Measurements from ENCODE around the gene PITPNM3. TPM values are rescaled to one million over a fixed set of nuclear protein-coding genes. Genes with fewer than 3 reads are reported as not detected.

The PITPNM3 gene
- total RNA-seq, 1 donor from 2014 or later = 2.8 TPM

GRCh38 chr17:6498901-6499540 is 57.3 kb downstream of the PITPNM3 start:
- DNase-seq (ENCODE audit: low spot score, unreplicated experiment) = no peak
- TF ChIP-seq CTCF (IDR thresholded peaks at IDR 0.05; ENCODE audit: unreplicated experiment) = no peak
- H3K27ac Mint-ChIP-seq = no peak overlapping the region
- peaks cover 38% of the 10 kb centered on the region for H3K27me3 Mint-ChIP-seq
- no peak overlapping the region for H3K4me3 Mint-ChIP-seq (ENCODE audit: low read depth)
- peaks cover 5% of the 10 kb centered on the region for H3K4me1 Mint-ChIP-seq (ENCODE audit: low read depth)
- no peaks in the 10 kb centered on the region for H3K9me3 Mint-ChIP-seq (ENCODE audit: low read depth)
- no peaks in the 10 kb centered on the region for H3K36me3 Mint-ChIP-seq (ENCODE audit: insufficient read depth)

- H3K4me1 Mint-ChIP-seq (ENCODE audit: low read depth) = peaks cover 5% of the 10 kb centered on the region
- no peak overlapping the region for H3K4me3 Mint-ChIP-seq (ENCODE audit: low read depth)
- TF ChIP-seq CTCF (IDR thresholded peaks at IDR 0.05; ENCODE audit: unreplicated experiment) = no peak
- no peak for DNase-seq (ENCODE audit: low spot score, unreplicated experiment)
- H3K27ac Mint-ChIP-seq = no peak overlapping the region
- H3K9me3 Mint-ChIP-seq (ENCODE audit: low read depth) = no peaks in the 10 kb centered on the region
- no peaks in the 10 kb centered on the region for H3K36me3 Mint-ChIP-seq (ENCODE audit: insufficient read depth)
- H3K27me3 Mint-ChIP-seq = peaks cover 38% of the 10 kb centered on the region
Observed at GRCh38 chr17:6498356-6498755, 58.0 kb downstream of the PITPNM3 start.

- Mint-ChIP-seq H3K4me3 (ENCODE audit: low read depth) (no peak overlapping the region), H3K4me1 (ENCODE audit: low read depth) (peaks cover 5% of the 10 kb centered on the region), H3K27me3 (peaks cover 38% of the 10 kb centered on the region), H3K36me3 (ENCODE audit: insufficient read depth) (no peaks in the 10 kb centered on the region), H3K27ac (no peak overlapping the region), H3K9me3 (ENCODE audit: low read depth) (no peaks in the 10 kb centered on the region)
- no peak for DNase-seq (ENCODE audit: low spot score, unreplicated experiment)
- no peak for TF ChIP-seq CTCF (IDR thresholded peaks at IDR 0.05; ENCODE audit: unreplicated experiment)
Observed at GRCh38 chr17:6497496-6498221, 58.7 kb downstream of the PITPNM3 start.

- no peaks in the 10 kb centered on the region for H3K9me3 Mint-ChIP-seq (ENCODE audit: low read depth)
- no peak overlapping the region for H3K27ac Mint-ChIP-seq
- peaks cover 5% of the 10 kb centered on the region for H3K4me1 Mint-ChIP-seq (ENCODE audit: low read depth)
- H3K4me3 Mint-ChIP-seq (ENCODE audit: low read depth) = no peak overlapping the region
- no peaks in the 10 kb centered on the region for H3K36me3 Mint-ChIP-seq (ENCODE audit: insufficient read depth)
- peaks cover 38% of the 10 kb centered on the region for H3K27me3 Mint-ChIP-seq
- TF ChIP-seq CTCF (IDR thresholded peaks at IDR 0.05; ENCODE audit: unreplicated experiment) = no peak
- no peak for DNase-seq (ENCODE audit: low spot score, unreplicated experiment)
Observed at GRCh38 chr17:6496640-6497441, 59.5 kb downstream of the PITPNM3 start.

GRCh38 chr17:6496116-6496481 is 60.3 kb downstream of the PITPNM3 start:
- Mint-ChIP-seq H3K27me3 (peaks cover 38% of the 10 kb centered on the region), H3K27ac (no peak overlapping the region), H3K4me3 (ENCODE audit: low read depth) (no peak overlapping the region), H3K4me1 (ENCODE audit: low read depth) (peaks cover 5% of the 10 kb centered on the region), H3K9me3 (ENCODE audit: low read depth) (no peaks in the 10 kb centered on the region), H3K36me3 (ENCODE audit: insufficient read depth) (no peaks in the 10 kb centered on the region)
- no peak for TF ChIP-seq CTCF (IDR thresholded peaks at IDR 0.05; ENCODE audit: unreplicated experiment)
- DNase-seq (ENCODE audit: low spot score, unreplicated experiment) = no peak
